GM12892 (cell line): ENCODE results near the gene CELF2.

Experiments used
- POLR2A ChIP-seq: IDR thresholded peaks from 2 replicates; pipeline ENCODE4 v1.6.1; 2011; ENCODE audit warnings: low read depth, low read length, control low read depth
- POLR2AphosphoS5 ChIP-seq: IDR thresholded peaks from 2 replicates; pipeline ENCODE4 v1.6.1; 2011; ENCODE audit warnings: low read depth, low read length, control low read depth
- TAF1 ChIP-seq: IDR thresholded peaks from 2 replicates; pipeline ENCODE4 v1.6.1; 2011; ENCODE audit warnings: low read depth, mild to moderate bottlenecking, control low read depth, low read length, borderline replicate concordance

- TF ChIP-seq POLR2A (peak; percentile 61), POLR2AphosphoS5 (peak; percentile 81), TAF1 (no peak)
Observed at GRCh38 chr10:11284291-11285085, 266.8 kb downstream of the CELF2 start.
